ENCODE measurements around the gene CGGBP1.

Gene CGGBP1

GRCh38 chr3:88101142-88101541 lies 42.3 kb upstream of the CGGBP1 start (continued):
- TF ChIP-seq ZFP30 (CRISPR knock-in tag; IDR thresholded peaks at IDR 0.05) (no peak), GLIS3 (CRISPR knock-in tag; IDR thresholded peaks at IDR 0.05) (no peak), ZNF8 (CRISPR knock-in tag; IDR thresholded peaks at IDR 0.05) (no peak)

DNA sequence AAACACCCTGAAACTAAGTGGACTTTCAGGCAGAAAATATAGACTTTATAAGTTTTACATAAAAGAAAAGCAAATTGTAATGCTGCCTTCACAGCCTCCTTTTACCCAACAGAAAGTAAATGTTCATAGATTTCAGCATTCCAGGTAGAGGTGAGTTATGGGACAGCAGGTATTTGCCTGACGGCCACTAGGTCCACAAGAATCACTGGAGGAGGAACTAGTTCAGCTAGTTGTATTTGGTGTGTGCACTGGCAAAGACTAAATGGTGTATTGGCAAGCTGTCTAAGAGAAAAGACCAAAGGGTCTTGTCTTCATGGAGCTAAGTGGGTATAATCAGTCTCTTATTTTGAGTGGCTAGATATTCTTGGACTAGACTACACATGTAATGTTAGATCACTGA lies 34.5 kb upstream of the CGGBP1 start:
- ATAC-seq: no peak
- no peak for TF ChIP-seq TCF4 (CRISPR knock-in tag; IDR thresholded peaks at IDR 0.05; ENCODE audit: borderline replicate concordance)
- no peak for TF ChIP-seq CSDC2 (CRISPR knock-in tag; IDR thresholded peaks at IDR 0.05)
- TF ChIP-seq, protein P1, sequence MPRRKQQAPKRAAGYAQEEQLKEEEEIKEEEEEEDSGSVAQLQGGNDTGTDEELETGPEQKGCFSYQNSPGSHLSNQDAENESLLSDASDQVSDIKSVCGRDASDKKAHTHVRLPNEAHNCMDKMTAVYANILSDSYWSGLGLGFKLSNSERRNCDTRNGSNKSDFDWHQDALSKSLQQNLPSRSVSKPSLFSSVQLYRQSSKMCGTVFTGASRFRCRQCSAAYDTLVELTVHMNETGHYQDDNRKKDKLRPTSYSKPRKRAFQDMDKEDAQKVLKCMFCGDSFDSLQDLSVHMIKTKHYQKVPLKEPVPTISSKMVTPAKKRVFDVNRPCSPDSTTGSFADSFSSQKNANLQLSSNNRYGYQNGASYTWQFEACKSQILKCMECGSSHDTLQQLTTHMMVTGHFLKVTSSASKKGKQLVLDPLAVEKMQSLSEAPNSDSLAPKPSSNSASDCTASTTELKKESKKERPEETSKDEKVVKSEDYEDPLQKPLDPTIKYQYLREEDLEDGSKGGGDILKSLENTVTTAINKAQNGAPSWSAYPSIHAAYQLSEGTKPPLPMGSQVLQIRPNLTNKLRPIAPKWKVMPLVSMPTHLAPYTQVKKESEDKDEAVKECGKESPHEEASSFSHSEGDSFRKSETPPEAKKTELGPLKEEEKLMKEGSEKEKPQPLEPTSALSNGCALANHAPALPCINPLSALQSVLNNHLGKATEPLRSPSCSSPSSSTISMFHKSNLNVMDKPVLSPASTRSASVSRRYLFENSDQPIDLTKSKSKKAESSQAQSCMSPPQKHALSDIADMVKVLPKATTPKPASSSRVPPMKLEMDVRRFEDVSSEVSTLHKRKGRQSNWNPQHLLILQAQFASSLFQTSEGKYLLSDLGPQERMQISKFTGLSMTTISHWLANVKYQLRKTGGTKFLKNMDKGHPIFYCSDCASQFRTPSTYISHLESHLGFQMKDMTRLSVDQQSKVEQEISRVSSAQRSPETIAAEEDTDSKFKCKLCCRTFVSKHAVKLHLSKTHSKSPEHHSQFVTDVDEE (CRISPR knock-in tag; IDR thresholded peaks at IDR 0.05): no peak
- no peak for TF ChIP-seq SNAI2 (CRISPR knock-in tag; IDR thresholded peaks at IDR 0.05)
- TF ChIP-seq PPARA (CRISPR knock-in tag; IDR thresholded peaks at IDR 0.05; ENCODE audit: borderline replicate concordance): no peak
- no peak for TF ChIP-seq ZNF565 (CRISPR knock-in tag; conservative IDR thresholded peaks at IDR 0.05; ENCODE audit: low read depth)
- TF ChIP-seq GLIS3 (CRISPR knock-in tag; IDR thresholded peaks at IDR 0.05): no peak
- TF ChIP-seq ZFP30 (CRISPR knock-in tag; IDR thresholded peaks at IDR 0.05): no peak
- TF ChIP-seq OSR1 (CRISPR knock-in tag; IDR thresholded peaks at IDR 0.05): no peak
- TF ChIP-seq ARNTL (CRISPR knock-in tag; IDR thresholded peaks at IDR 0.05; ENCODE audit: borderline replicate concordance, low read depth): no peak
- TF ChIP-seq RARB (CRISPR knock-in tag; IDR thresholded peaks at IDR 0.05): no peak
- TF ChIP-seq ZC3H10 (CRISPR knock-in tag; IDR thresholded peaks at IDR 0.05): no peak
- no peak for TF ChIP-seq ISL1 (CRISPR knock-in tag; IDR thresholded peaks at IDR 0.05)

DNA sequence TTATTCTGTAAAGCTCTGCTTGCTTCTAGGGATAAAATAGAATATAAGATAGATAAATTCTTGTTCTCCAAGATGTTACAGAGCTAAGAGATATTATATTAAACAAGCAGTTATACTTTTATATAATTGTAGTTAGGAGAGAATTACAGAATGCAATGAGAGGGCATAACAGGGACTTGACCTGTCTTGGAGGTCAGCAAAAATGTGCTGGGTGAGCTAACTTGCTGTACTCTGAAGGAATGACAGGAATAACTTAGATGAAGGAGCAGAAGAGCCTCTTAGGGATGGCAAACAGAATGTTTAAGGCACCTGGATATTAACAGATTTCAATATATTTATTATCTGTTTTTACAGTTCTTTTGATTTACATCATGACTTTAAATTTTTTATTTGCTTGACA lies 33.5 kb upstream of the CGGBP1 start:
- ATAC-seq: no peak
- TF ChIP-seq ZC3H10 (CRISPR knock-in tag; IDR thresholded peaks at IDR 0.05): no peak
- no peak for TF ChIP-seq OSR1 (CRISPR knock-in tag; IDR thresholded peaks at IDR 0.05)
- no peak for TF ChIP-seq PPARA (CRISPR knock-in tag; IDR thresholded peaks at IDR 0.05; ENCODE audit: borderline replicate concordance)
- no peak for TF ChIP-seq PATZ1 (CRISPR knock-in tag; IDR thresholded peaks at IDR 0.05; ENCODE audit: borderline replicate concordance)
- TF ChIP-seq, protein P2, sequence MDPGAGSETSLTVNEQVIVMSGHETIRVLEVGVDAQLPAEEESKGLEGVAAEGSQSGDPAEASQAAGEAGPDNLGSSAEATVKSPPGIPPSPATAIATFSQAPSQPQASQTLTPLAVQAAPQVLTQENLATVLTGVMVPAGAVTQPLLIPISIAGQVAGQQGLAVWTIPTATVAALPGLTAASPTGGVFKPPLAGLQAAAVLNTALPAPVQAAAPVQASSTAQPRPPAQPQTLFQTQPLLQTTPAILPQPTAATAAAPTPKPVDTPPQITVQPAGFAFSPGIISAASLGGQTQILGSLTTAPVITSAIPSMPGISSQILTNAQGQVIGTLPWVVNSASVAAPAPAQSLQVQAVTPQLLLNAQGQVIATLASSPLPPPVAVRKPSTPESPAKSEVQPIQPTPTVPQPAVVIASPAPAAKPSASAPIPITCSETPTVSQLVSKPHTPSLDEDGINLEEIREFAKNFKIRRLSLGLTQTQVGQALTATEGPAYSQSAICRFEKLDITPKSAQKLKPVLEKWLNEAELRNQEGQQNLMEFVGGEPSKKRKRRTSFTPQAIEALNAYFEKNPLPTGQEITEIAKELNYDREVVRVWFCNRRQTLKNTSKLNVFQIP (CRISPR knock-in tag; IDR thresholded peaks at IDR 0.05; ENCODE audit: borderline replicate concordance, low read depth): no peak
- TF ChIP-seq ZNF565 (CRISPR knock-in tag; conservative IDR thresholded peaks at IDR 0.05; ENCODE audit: low read depth): no peak
- no peak for TF ChIP-seq GLIS3 (CRISPR knock-in tag; IDR thresholded peaks at IDR 0.05)
- TF ChIP-seq ARNTL (CRISPR knock-in tag; IDR thresholded peaks at IDR 0.05; ENCODE audit: borderline replicate concordance, low read depth): no peak
- TF ChIP-seq TCF4 (CRISPR knock-in tag; IDR thresholded peaks at IDR 0.05; ENCODE audit: borderline replicate concordance): no peak
- no peak for TF ChIP-seq ZFP30 (CRISPR knock-in tag; IDR thresholded peaks at IDR 0.05)
- TF ChIP-seq CSDC2 (CRISPR knock-in tag; IDR thresholded peaks at IDR 0.05): no peak
- TF ChIP-seq ISL1 (CRISPR knock-in tag; IDR thresholded peaks at IDR 0.05): no peak
- TF ChIP-seq CREB5 (CRISPR knock-in tag; IDR thresholded peaks at IDR 0.05; ENCODE audit: low read depth): no peak
- TF ChIP-seq ZNF8 (CRISPR knock-in tag; IDR thresholded peaks at IDR 0.05): no peak

DNA sequence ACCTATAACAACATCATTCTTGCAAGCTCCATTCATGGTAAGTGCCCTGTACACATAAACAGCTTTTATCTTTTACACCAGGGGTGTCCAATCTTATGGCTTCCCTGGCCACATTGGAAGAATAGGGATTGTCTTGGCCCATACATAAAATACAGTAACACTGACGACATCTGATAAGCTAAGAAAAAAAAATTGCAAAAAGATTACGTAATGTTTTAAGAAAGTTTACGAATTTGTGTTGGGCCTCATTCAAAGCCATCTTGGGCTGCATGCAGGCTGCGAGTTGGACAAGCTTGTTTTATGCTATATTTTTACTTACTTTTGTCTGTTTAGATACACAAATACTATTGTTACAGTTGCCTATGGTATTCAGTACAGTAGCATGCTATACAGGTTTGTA lies 31.9 kb upstream of the CGGBP1 start:
- no peak for ATAC-seq
- TF ChIP-seq TOX (CRISPR knock-in tag; IDR thresholded peaks at IDR 0.05; ENCODE audit: borderline replicate concordance): no peak
- no peak for TF ChIP-seq PATZ1 (CRISPR knock-in tag; IDR thresholded peaks at IDR 0.05; ENCODE audit: borderline replicate concordance)
- TF ChIP-seq CSDC2 (CRISPR knock-in tag; IDR thresholded peaks at IDR 0.05): no peak
- no peak for TF ChIP-seq ZC3H10 (CRISPR knock-in tag; IDR thresholded peaks at IDR 0.05)
- no peak for TF ChIP-seq CSRNP3 (CRISPR knock-in tag; IDR thresholded peaks at IDR 0.05)
- TF ChIP-seq, protein P1 (CRISPR knock-in tag; IDR thresholded peaks at IDR 0.05): no peak
- no peak for TF ChIP-seq ARNTL (CRISPR knock-in tag; IDR thresholded peaks at IDR 0.05; ENCODE audit: borderline replicate concordance, low read depth)
- no peak for TF ChIP-seq RARB (CRISPR knock-in tag; IDR thresholded peaks at IDR 0.05)
